HUES48 (cell line): ENCODE measurements around the gene ZNF367.
"Not testable (repeated sequence)": the region's sequence is repeated elsewhere in the genome, so short reads cannot be mapped to it uniquely, and the experiment has no call there.

ENCODE experiments used
- H3K27ac ChIP-seq: one replicate; pipeline ENCODE4 v1.7.0; 2013; ENCODE audit warnings: low read depth, low read length, inconsistent platforms
- H3K27me3 ChIP-seq: 2 replicates; pipeline ENCODE4 v1.6.1; 2013; ENCODE audit warnings: mild to moderate bottlenecking, low read length; ENCODE audit not compliant: control insufficient read depth, insufficient read depth
- H3K36me3 ChIP-seq: 2 replicates; pipeline ENCODE4 v1.6.1; 2013; ENCODE audit warnings: low read length; ENCODE audit not compliant: control insufficient read depth, insufficient read depth
- H3K4me1 ChIP-seq: 2 replicates; pipeline ENCODE4 v1.6.1; 2013; ENCODE audit warnings: mild to moderate bottlenecking, low read length; ENCODE audit not compliant: control insufficient read depth, insufficient read depth
- H3K4me3 ChIP-seq: 2 replicates; pipeline ENCODE4 v1.5.1; 2013; ENCODE audit warnings: mild to moderate bottlenecking, low read depth, low read length
- H3K9ac ChIP-seq: 2 replicates; pipeline ENCODE4 v1.6.1; 2013; ENCODE audit warnings: mild to moderate bottlenecking, low read depth, low read length, moderate library complexity
- H3K9me3 ChIP-seq: 2 replicates; pipeline ENCODE4 v1.6.1; 2013; ENCODE audit warnings: low read length; ENCODE audit not compliant: control insufficient read depth, insufficient read depth

Gene ZNF367

DNA sequence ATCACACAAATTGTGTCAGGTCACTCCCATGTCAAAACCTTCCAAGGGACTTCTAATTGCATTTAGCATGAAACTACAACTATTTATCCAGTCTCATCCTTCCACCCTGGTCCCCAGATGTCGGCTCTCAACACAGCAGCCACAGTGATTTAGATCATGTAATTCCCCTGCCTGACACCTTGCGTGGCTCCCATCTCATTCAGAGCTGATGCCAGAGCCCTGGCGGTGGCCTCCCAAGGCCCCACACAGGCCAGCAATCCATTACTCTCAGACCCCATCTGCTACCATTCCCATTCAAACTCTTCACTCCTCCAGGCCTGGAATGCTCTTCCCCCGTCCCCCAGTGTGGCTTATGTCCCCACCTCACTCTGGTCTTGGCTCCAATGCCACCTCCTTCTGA lies 37.0 kb downstream of the ZNF367 start:
- Histone ChIP-seq H3K9me3 (no peaks in the 10 kb centered on the region), H3K9ac (no peak overlapping the region), H3K27me3 (no peaks in the 10 kb centered on the region), H3K4me1 (peaks cover 14% of the 10 kb centered on the region; the same call in 1 of the 2 replicates), H3K36me3 (peaks cover 10% of the 10 kb centered on the region), H3K27ac (no peak overlapping the region), H3K4me3 (no peak overlapping the region)

DNA sequence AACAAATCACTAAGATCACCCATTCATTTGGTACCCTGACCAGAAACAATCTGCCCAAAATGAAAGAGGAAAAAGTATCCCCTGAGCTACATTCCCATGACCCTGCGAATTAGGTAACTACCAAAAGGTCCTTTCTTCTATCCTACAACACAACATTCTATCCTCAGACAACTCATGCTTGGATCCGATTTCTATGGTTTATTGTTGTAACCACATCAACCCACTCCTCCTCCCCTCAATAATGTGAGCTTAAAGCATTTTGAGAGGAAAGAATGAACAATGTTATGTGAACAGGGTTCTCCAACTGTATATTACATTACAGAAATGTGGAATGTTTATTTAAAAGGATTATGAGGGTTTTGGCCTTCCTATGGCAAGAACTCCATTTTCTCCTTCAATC lies 38.7 kb downstream of the ZNF367 start:
- Histone ChIP-seq H3K27ac (no peak overlapping the region), H3K9me3 (no peaks in the 10 kb centered on the region), H3K4me3 (no peak overlapping the region), H3K27me3 (no peaks in the 10 kb centered on the region), H3K9ac (no peak overlapping the region), H3K36me3 (no peaks in the 10 kb centered on the region), H3K4me1 (peaks cover 14% of the 10 kb centered on the region; the same call in 1 of the 2 replicates)

DNA sequence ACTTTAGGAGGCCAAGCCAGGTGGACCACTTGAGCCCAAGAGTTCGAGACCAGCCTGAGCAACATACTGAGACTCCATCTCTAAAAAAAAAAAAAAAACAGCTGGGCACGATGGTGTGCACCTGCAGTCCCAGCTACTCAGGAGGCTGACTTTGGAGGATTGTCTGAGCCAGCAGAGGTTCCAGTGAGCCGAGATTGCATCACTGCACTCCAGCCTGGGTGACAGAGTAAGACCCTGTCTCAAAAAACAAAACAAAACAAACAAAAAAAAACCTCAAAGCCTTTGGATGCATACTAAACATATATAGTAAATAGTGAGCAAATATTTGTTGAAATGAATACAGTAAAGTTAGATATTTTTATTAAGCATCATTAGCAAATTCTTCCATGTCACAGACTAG lies 40.0 kb downstream of the ZNF367 start:
- Histone ChIP-seq H3K9me3 (no peaks in the 10 kb centered on the region), H3K9ac (no peak overlapping the region), H3K4me3 (no peak overlapping the region), H3K27ac (no peak overlapping the region), H3K36me3 (no peaks in the 10 kb centered on the region), H3K4me1 (peaks cover 9% of the 10 kb centered on the region; the same call in 1 of the 2 replicates), H3K27me3 (no peaks in the 10 kb centered on the region)

DNA sequence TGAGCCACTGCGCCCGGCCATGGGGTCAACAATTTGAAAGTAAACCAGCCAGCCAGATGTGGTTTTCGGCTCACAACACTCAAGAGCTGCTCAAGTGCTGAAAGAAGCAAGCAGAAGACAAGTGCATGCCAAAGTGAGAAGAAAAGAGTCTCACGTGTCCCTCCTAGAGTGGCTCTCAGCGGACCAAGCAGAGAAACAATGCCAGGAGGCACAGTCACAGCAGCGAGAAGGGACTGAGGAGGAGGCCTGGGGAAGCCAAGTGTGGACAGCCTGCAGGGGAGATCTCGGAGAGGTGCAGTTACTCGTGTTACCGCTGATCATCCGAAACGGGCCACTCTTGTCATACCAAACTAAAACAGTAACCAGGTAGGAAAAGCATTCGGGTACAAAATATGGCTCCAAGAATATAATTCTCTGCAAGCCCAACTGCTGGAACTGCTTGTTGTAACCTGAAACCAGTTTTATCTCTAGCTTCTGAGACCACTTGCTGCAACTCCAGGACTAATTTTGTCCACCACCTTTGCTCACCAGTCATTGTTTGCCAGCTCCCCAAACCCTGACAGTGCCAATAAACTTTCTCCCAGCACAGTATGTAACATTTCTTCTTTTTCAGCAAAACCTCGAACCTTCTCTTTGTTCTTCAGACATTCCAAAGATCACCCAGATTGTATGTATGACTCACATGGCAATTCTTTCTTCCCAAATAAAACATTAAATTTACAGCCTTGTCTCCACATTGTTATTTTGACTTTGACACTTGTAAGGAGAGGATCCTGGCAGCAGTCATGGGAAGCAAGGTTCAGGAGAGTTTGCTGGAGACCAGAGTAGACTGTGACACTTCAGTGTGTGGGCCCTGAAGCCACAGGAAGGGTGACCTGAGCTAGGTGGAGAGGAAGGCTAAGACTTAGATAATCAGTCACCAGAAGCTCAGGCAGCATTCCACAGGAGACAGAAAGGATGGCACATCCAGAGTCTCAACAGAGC lies 41.0 kb downstream of the ZNF367 start:
- H3K4me1 ChIP-seq, result peaks cover 5% of the 10 kb centered on the region; the same call in 1 of the 2 replicates
- H3K4me3 ChIP-seq, result no peak overlapping the region
- H3K27ac ChIP-seq, result peak overlapping the region; percentile 11
- H3K27me3 ChIP-seq, result no peaks in the 10 kb centered on the region
- no peaks in the 10 kb centered on the region for H3K36me3 ChIP-seq
- no peaks in the 10 kb centered on the region for H3K9me3 ChIP-seq
- H3K9ac ChIP-seq, result no peak overlapping the region

DNA sequence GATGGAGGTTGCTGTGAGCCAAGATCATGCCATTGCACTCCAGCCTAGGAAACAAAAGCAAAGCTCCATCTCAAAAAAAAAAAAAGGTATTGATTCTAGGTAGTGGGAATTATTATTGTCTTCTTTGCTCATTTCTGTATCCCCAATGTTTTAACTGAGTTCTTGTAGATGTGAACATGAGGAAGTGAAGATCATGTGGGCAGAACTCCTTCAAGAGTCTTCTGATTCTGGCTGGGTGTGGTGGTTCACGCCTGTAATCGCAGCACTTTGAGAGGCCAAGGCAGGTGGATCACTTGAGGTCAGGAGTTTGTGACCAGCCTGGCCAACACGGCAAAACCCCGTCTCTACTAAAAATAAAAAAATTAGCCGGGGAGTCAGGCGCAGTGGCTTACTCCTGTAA lies 42.7 kb downstream of the ZNF367 start:
- H3K27ac ChIP-seq, H3K4me3 ChIP-seq: not testable (repeated sequence)

DNA sequence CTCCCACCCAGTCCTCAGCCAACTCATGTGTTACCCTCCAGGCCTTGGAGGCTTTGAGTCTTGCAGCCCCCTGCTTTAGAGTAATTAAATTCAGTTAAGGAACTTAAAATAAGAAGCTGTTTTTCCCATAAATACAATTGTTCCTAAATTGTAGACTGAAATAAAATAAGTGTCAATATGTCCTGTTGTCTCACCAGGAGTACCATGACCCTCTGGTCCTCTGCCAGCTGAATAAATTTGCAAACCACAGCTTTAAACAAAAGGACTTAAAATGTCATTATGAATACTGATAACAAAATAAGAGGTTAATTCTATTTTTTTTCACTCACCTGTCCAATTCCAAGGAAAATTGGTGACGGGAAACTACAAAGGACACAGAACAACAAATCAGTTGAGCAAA lies 50.2 kb downstream of the ZNF367 start:
- 0 out of 2 replicates have a peak, but pooled peaks cover 4% of the 10 kb centered on the region for H3K36me3 ChIP-seq
- no peak overlapping the region for H3K4me3 ChIP-seq
- no peaks in the 10 kb centered on the region for H3K4me1 ChIP-seq
- H3K27me3 ChIP-seq, result no peaks in the 10 kb centered on the region
- no peaks in the 10 kb centered on the region for H3K9me3 ChIP-seq
- H3K27ac ChIP-seq, result no peak overlapping the region
- no peak overlapping the region for H3K9ac ChIP-seq

More for the DNA sequence above, 42.7 kb downstream of the ZNF367 start:
- not testable (repeated sequence) for H3K36me3 ChIP-seq, H3K27me3 ChIP-seq, H3K9ac ChIP-seq, H3K9me3 ChIP-seq, H3K4me1 ChIP-seq

DNA sequence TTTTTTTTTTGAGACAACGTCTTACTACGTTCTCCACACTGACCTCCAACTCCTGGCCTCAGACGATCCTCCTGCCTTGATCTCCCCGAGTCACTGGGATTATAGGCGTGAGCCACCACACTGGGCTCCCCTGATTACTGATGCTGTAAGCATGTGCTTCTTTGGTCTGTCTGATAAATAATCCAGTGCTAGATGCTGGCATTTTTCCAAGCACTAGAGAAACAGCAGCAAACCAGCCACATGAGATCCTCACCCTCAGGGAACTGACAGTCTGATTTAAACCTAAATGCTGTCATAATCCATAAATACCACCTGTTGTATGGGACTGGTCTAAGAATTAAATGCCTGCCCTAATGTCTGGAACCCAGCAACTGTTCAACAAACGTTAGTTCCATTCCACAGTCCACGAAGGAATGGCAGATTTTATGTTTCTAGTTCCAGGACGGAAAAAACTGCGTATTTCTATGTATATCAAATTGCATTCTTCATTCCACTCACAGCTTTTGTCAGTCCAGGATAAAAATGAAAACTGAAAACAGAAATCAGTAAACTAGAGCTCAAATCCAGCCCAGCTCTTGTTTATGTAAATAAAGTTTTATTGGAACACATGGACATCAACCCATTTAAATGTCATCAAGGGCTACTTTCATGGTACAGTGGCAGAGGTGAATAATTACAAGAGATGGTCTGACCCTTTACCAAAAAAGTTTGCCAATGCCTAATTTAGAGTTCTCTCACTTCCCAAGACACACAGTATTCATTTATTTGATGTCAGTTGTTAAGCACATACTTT lies 54.8 kb downstream of the ZNF367 start:
- no peak overlapping the region for H3K4me3 ChIP-seq
- peaks cover 7% of the 10 kb centered on the region; the same call in 1 of the 2 replicates for H3K36me3 ChIP-seq
- no peaks in the 10 kb centered on the region for H3K4me1 ChIP-seq
- H3K27ac ChIP-seq, result no peak overlapping the region
- no peaks in the 10 kb centered on the region for H3K9me3 ChIP-seq
- no peaks in the 10 kb centered on the region for H3K27me3 ChIP-seq
- no peak overlapping the region for H3K9ac ChIP-seq

DNA sequence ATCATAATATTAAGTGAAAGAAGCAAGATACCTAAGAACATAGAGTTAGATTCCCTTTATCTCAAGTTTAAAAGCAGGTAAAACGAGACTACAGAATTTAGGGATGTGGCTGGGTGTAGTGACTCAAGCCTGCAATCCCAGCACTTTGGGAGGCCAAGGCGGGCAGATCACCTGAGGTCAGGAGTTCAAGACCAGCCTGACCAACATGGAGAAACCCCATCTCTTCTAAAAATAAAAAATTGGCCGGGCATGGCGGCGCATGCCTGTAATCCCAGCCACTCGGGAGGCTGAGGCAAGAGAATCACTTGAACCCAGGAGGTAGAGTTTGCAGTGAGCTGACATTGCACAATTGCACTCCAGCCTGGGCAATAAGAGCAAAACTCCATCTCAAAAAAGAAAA lies 56.1 kb downstream of the ZNF367 start:
- H3K4me1 ChIP-seq, H3K36me3 ChIP-seq, H3K4me3 ChIP-seq, H3K27ac ChIP-seq, H3K27me3 ChIP-seq, H3K9me3 ChIP-seq, H3K9ac ChIP-seq: not testable (repeated sequence)

DNA sequence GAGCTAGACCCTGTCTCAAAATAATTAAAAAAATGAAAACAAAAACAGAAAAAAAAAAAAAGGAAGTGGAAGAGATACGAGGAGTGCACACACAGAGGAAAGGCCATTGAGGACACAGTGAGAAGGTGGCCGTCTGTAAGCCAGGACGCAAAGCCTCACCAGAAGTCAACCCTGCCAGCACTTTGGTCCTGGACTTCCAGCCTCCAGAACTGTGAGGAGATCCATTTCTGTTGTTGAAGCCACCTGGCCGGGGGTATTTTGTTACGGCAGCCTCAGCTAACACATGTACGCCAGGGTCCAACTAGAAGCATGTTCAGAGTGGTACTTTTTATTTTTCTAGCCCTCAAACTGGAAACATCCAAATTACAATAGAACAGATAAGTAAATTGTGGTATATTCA lies 56.5 kb downstream of the ZNF367 start:
- Histone ChIP-seq H3K27ac (no peak overlapping the region), H3K4me1 (no peaks in the 10 kb centered on the region), H3K4me3 (no peak overlapping the region), H3K9ac (no peak overlapping the region), H3K27me3 (no peaks in the 10 kb centered on the region), H3K36me3 (peaks cover 7% of the 10 kb centered on the region; the same call in 1 of the 2 replicates), H3K9me3 (no peaks in the 10 kb centered on the region)

DNA sequence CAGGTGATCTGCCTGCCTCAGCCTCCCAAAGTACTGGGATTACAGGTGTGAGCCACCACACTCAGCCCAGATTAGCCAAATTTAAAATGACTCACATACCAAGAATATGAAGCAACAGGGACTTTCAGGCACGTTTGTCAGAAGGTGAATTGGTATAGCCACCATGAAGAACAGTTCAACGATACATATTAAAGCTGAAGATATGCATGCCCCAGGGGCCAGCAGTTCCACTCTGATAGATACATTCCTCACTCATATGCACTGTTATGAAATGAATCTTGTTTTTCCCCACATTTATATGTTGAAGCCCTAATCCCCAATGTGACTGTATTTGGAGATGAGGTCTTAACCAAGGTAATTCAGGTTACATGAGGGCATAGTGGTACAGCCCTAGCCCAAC lies 57.2 kb downstream of the ZNF367 start:
- Histone ChIP-seq H3K27me3 (no peaks in the 10 kb centered on the region), H3K27ac (no peak overlapping the region), H3K4me3 (no peak overlapping the region), H3K9me3 (no peaks in the 10 kb centered on the region), H3K9ac (no peak overlapping the region), H3K36me3 (peaks cover 7% of the 10 kb centered on the region; the same call in 1 of the 2 replicates), H3K4me1 (no peaks in the 10 kb centered on the region)

DNA sequence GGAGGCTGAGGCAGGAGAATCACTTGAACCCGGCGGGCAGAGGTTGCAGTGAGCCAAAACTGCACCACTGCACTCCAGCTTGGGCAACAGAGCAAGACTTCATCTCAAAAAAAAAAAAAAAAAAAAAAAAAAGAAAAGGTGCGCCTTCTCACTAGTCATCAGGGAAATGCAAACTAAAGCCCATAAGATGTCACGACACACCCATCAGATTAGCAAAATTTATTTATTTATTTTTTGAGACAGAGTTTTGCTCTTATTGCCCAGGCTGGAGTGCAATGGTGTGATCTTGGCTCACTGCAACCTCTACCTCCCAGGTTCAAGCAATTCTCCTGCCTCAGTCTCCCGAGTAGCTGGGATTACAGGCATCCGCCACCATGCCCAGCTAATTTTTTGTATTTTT lies 57.6 kb downstream of the ZNF367 start:
- H3K4me3 ChIP-seq, H3K4me1 ChIP-seq, H3K27ac ChIP-seq, H3K36me3 ChIP-seq, H3K9ac ChIP-seq, H3K27me3 ChIP-seq, H3K9me3 ChIP-seq: not testable (repeated sequence)
